Left ventricle myocardium inferior (tissue), 1 donor: ENCODE results near the gene NFKBIL1. TPM values are rescaled to one million over a fixed set of nuclear protein-coding genes. Genes with fewer than 3 reads are reported as not detected.
A peak's percentile ranks its signal among the peaks of the same experiment; 100 is the strongest.

Source experiments
- DNase-seq: peaks from one replicate; pipeline ENCODE4 v3.0.0-alpha.2; 2020
- H3K27ac ChIP-seq: fragments of 200-600 bp; replicated peaks from 2 replicates; pipeline ENCODE4 v1.8.0; 2021
- H3K27me3 ChIP-seq: fragments of 200-600 bp; 2 replicates; pipeline ENCODE4 v1.8.0; 2021; ENCODE audit warnings: low read depth
- H3K36me3 ChIP-seq: fragments of 200-600 bp; 2 replicates; pipeline ENCODE4 v1.8.0; 2021
- H3K4me1 ChIP-seq: fragments of 200-600 bp; 2 replicates; pipeline ENCODE4 v1.8.0; 2021
- H3K4me3 ChIP-seq: fragments of 200-600 bp; 2 replicates; pipeline ENCODE4 v1.8.0; 2021; ENCODE audit warnings: mild to moderate bottlenecking, moderate library complexity
- H3K9me3 ChIP-seq: fragments of 200-600 bp; replicated peaks from 2 replicates; pipeline ENCODE4 v1.8.0; 2021
- CTCF ChIP-seq: fragments of 200-600 bp; IDR thresholded peaks from 2 replicates; pipeline ENCODE4 v1.8.0; 2021; ENCODE audit warnings: antibody characterized with exemption, mild to moderate bottlenecking, borderline replicate concordance
- intact Hi-C: fragments of 100-400 bp; cut with micrococcal nuclease; formaldehyde crosslinking; loops from one replicate; pipeline ENCODE4 v1.11.0; 2022
- total RNA-seq: library from RNA; stranded (reverse); fragmentation: NEBNext Ultra II Directional; extraction: Animal tissue kit (Norgen Biotek cat#: 25700); gene quantifications from one replicate; pipeline ENCODE4 v1.2.1, GENCODE V29; 2021
- donor health status: DM: no; HTN: yes; CAD: no; lungs with severe emphysema.

The NFKBIL1 gene
- total RNA-seq, 1 donor from 2014 or later: 11.5 TPM

DNA sequence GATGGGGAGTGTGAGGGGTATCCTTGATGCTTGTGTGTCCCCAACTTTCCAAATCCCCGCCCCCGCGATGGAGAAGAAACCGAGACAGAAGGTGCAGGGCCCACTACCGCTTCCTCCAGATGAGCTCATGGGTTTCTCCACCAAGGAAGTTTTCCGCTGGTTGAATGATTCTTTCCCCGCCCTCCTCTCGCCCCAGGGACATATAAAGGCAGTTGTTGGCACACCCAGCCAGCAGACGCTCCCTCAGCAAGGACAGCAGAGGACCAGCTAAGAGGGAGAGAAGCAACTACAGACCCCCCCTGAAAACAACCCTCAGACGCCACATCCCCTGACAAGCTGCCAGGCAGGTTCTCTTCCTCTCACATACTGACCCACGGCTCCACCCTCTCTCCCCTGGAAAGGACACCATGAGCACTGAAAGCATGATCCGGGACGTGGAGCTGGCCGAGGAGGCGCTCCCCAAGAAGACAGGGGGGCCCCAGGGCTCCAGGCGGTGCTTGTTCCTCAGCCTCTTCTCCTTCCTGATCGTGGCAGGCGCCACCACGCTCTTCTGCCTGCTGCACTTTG, 28.0 kb downstream of the NFKBIL1 start, which contains the start of gene TNF:
Gene TNF, plus strand, starts transcription at position 231 of the 567 bp plus-strand sequence. Its CDS starts 177 bp downstream, at position 408.
- Histone ChIP-seq H3K9me3 (no peaks in the 10 kb centered on the region), H3K4me3 (peak within 1 kb of the TSS; percentile 60), H3K27ac (peak within 1 kb of the TSS; percentile 62), H3K27me3 (no peaks in the 10 kb centered on the region), H3K4me1 (peaks cover 13% of the 10 kb centered on the region), H3K36me3 (no peaks in the 10 kb centered on the region)
- TF ChIP-seq CTCF: no peak
- intact Hi-C loops: no loop called here
- DNase-seq: peak; percentile 37

DNA sequence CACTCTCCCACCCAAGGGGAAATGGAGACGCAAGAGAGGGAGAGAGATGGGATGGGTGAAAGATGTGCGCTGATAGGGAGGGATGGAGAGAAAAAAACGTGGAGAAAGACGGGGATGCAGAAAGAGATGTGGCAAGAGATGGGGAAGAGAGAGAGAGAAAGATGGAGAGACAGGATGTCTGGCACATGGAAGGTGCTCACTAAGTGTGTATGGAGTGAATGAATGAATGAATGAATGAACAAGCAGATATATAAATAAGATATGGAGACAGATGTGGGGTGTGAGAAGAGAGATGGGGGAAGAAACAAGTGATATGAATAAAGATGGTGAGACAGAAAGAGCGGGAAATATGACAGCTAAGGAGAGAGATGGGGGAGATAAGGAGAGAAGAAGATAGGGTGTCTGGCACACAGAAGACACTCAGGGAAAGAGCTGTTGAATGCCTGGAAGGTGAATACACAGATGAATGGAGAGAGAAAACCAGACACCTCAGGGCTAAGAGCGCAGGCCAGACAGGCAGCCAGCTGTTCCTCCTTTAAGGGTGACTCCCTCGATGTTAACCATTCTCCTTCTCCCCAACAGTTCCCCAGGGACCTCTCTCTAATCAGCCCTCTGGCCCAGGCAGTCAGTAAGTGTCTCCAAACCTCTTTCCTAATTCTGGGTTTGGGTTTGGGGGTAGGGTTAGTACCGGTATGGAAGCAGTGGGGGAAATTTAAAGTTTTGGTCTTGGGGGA, 28.7 kb downstream of the NFKBIL1 start:
- Histone ChIP-seq H3K4me3 (peak overlapping the region; percentile 60), H3K9me3 (no peaks in the 10 kb centered on the region), H3K27me3 (no peaks in the 10 kb centered on the region), H3K4me1 (peaks cover 19% of the 10 kb centered on the region), H3K27ac (peak overlapping the region; percentile 62), H3K36me3 (no peaks in the 10 kb centered on the region)
- intact Hi-C loops: no loop called here
- DNase-seq: no peak
- TF ChIP-seq CTCF: no peak

- Histone ChIP-seq H3K4me1 (peaks cover 28% of the 10 kb centered on the region), H3K4me3 (no peak overlapping the region), H3K27me3 (no peaks in the 10 kb centered on the region), H3K9me3 (no peaks in the 10 kb centered on the region), H3K36me3 (no peaks in the 10 kb centered on the region), H3K27ac (no peak overlapping the region)
- intact Hi-C loops: no loop called here
- no peak for TF ChIP-seq CTCF
- no peak for DNase-seq
Observed at GRCh38 chr6:31576897-31577578, 29.6 kb downstream of the NFKBIL1 start.

DNA sequence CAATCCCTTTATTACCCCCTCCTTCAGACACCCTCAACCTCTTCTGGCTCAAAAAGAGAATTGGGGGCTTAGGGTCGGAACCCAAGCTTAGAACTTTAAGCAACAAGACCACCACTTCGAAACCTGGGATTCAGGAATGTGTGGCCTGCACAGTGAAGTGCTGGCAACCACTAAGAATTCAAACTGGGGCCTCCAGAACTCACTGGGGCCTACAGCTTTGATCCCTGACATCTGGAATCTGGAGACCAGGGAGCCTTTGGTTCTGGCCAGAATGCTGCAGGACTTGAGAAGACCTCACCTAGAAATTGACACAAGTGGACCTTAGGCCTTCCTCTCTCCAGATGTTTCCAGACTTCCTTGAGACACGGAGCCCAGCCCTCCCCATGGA, 30.2 kb downstream of the NFKBIL1 start:
- intact Hi-C loops: no loop called here
- Histone ChIP-seq H3K4me1 (peaks cover 33% of the 10 kb centered on the region), H3K4me3 (no peak overlapping the region)

More for the DNA sequence above, 30.2 kb downstream of the NFKBIL1 start:
- TF ChIP-seq CTCF: no peak
- Histone ChIP-seq H3K27ac (no peak overlapping the region), H3K9me3 (no peaks in the 10 kb centered on the region), H3K27me3 (no peaks in the 10 kb centered on the region), H3K36me3 (no peaks in the 10 kb centered on the region)
- no peak for DNase-seq
